HL-60 (cell line): ENCODE results near the gene DTX3.
A peak's percentile ranks its signal among the peaks of the same experiment; 100 is the strongest.
"Not testable (repeated sequence)": the region's sequence is repeated elsewhere in the genome, so short reads cannot be mapped to it uniquely, and the experiment has no call there.

Experiments used
- DNase-seq, 2 experiments: peaks; one replicate each; pipeline ENCODE4 v3.0.0-alpha.2; 2010 to 2020; ENCODE audit warnings: low read depth in 1 of 2, low spot score in 1 of 2
- H3K27ac ChIP-seq: fragments of 250-450 bp; sonication (Bioruptor Pico); replicated peaks from 2 replicates; pipeline ENCODE4 v1.5.1; 2020; ENCODE audit warnings: mild to moderate bottlenecking, moderate library complexity
- H3K27me3 ChIP-seq: fragments of 250-450 bp; sonication (Bioruptor Pico); 2 replicates; pipeline ENCODE4 v1.5.1; 2021; ENCODE audit warnings: mild to moderate bottlenecking, moderate library complexity; ENCODE audit not compliant: insufficient read depth, poor library complexity, severe bottlenecking
- H3K4me3 ChIP-seq: replicated peaks from 2 replicates; pipeline ENCODE4 v1.5.1; 2011; ENCODE audit warnings: mild to moderate bottlenecking, control low read depth, low read length; ENCODE audit not compliant: insufficient read depth
- CTCF ChIP-seq: IDR thresholded peaks from one replicate; pipeline ENCODE4 v1.5.1; 2011; ENCODE audit warnings: low read length, control low read depth, inconsistent platforms; ENCODE audit not compliant: insufficient read depth
- GABPA ChIP-seq: IDR thresholded peaks from 2 replicates; pipeline ENCODE4 v1.6.1; 2012; ENCODE audit warnings: low read depth
- POLR2AphosphoS5 ChIP-seq: IDR thresholded peaks from 2 replicates; pipeline ENCODE4 v1.6.1; 2012; ENCODE audit warnings: low read depth
- SPI1 ChIP-seq: IDR thresholded peaks from 2 replicates; pipeline ENCODE4 v1.6.1; 2012; ENCODE audit warnings: low read depth, mild to moderate bottlenecking, borderline replicate concordance
- TF ChIP-seq, protein P1 (sequence below): IDR thresholded peaks from 2 replicates; pipeline ENCODE4 v1.6.1; 2012; ENCODE audit warnings: low read depth; ENCODE audit not compliant: insufficient replicate concordance

DTX3 gene

GRCh38 chr12:57631566-57632072 lies 27.0 kb downstream of the DTX3 start:
- Histone ChIP-seq H3K4me3 (no peak overlapping the region), H3K27me3 (peaks cover 52% of the 10 kb centered on the region), H3K27ac (no peak overlapping the region)
- DNase-seq: no peak
- TF ChIP-seq, protein P1, sequence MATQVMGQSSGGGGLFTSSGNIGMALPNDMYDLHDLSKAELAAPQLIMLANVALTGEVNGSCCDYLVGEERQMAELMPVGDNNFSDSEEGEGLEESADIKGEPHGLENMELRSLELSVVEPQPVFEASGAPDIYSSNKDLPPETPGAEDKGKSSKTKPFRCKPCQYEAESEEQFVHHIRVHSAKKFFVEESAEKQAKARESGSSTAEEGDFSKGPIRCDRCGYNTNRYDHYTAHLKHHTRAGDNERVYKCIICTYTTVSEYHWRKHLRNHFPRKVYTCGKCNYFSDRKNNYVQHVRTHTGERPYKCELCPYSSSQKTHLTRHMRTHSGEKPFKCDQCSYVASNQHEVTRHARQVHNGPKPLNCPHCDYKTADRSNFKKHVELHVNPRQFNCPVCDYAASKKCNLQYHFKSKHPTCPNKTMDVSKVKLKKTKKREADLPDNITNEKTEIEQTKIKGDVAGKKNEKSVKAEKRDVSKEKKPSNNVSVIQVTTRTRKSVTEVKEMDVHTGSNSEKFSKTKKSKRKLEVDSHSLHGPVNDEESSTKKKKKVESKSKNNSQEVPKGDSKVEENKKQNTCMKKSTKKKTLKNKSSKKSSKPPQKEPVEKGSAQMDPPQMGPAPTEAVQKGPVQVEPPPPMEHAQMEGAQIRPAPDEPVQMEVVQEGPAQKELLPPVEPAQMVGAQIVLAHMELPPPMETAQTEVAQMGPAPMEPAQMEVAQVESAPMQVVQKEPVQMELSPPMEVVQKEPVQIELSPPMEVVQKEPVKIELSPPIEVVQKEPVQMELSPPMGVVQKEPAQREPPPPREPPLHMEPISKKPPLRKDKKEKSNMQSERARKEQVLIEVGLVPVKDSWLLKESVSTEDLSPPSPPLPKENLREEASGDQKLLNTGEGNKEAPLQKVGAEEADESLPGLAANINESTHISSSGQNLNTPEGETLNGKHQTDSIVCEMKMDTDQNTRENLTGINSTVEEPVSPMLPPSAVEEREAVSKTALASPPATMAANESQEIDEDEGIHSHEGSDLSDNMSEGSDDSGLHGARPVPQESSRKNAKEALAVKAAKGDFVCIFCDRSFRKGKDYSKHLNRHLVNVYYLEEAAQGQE: no peak
- no peak for TF ChIP-seq POLR2AphosphoS5
- no peak for TF ChIP-seq SPI1
- TF ChIP-seq GABPA: no peak
- TF ChIP-seq CTCF: no peak

GRCh38 chr12:57632073-57632957 lies 27.7 kb downstream of the DTX3 start:
- TF ChIP-seq, protein P1: no peak
- TF ChIP-seq CTCF (no peak), POLR2AphosphoS5 (no peak), GABPA (no peak), SPI1 (no peak)
- Histone ChIP-seq H3K4me3 (peak overlapping the region; percentile 42), H3K27ac (no peak overlapping the region), H3K27me3 (peaks cover 45% of the 10 kb centered on the region)
- no peak for DNase-seq

GRCh38 chr12:57632958-57633840 lies 28.6 kb downstream of the DTX3 start, which contains the start of gene B4GALNT1:
Gene B4GALNT1 (minus strand): TSS chr12:57633201. CDS start chr12:57632132, 1,069 bp downstream.
- Histone ChIP-seq H3K27ac (no peak within 1 kb of the TSS), H3K27me3 (peaks cover 36% of the 10 kb centered on the region), H3K4me3 (peak within 1 kb of the TSS; percentile 42)
- peak in 1 of 2 experiments; percentile 61 for DNase-seq
- TF ChIP-seq GABPA (no peak), CTCF (peak; percentile 76), POLR2AphosphoS5 (no peak), SPI1 (no peak)
- TF ChIP-seq, protein P1: no peak

DNA sequence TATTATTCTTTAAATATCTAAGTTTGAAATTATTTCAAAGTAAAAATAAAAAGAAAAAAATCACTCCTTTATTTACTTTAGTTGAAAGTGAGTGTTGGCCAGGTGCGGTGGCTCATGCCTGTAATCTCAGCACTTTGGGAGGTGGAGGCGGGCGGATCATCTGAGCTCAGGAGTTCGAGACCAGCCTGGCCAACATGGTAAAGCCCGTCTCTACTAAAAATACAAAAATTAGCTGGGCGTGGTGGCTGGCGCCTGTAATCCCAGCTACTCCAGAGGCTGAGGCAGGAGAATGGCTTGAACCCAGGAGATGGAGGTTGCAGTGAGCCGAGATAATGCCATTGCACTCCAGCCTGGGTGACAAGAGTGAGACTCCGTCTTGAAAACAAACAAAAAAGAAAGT lies 32.1 kb downstream of the DTX3 start:
- not testable (repeated sequence) for H3K4me3 ChIP-seq, H3K27ac ChIP-seq, DNase-seq
- peaks cover 13% of the 10 kb centered on the region for H3K27me3 ChIP-seq
